Calu3 (cell line): ENCODE measurements around the gene HOXA3. TPM values are rescaled to one million over a fixed set of nuclear protein-coding genes. Genes with fewer than 3 reads are reported as not detected.

Experiments
- BruUV-seq: library from RNA; stranded (reverse); fragments of 400-500 nt; replicated peaks from 2 replicates; lab custom pipeline; 2021; lab: Mats Ljungman, UMichigan
- CTCF ChIA-PET: fragments of 300-600 bp; sonication (Branson Sonifier 250); formaldehyde crosslinking; loops from one replicate; lab custom pipeline; 2022; ENCODE audit warnings: antibody characterized with exemption; lab: Charles Lee
- DNase-seq: peaks from one replicate; pipeline ENCODE4 v3.0.0; 2022
- H3K27ac Mint-ChIP-seq: one replicate; pipeline ENCODE4 v1.8.0; 2022; ENCODE audit warnings: mixed read lengths; ENCODE audit not compliant: unreplicated experiment
- H3K27me3 Mint-ChIP-seq: one replicate; pipeline ENCODE4 v1.8.0; 2022; ENCODE audit warnings: mixed read lengths; ENCODE audit not compliant: unreplicated experiment
- H3K36me3 Mint-ChIP-seq: one replicate; pipeline ENCODE4 v1.8.0; 2022; ENCODE audit warnings: mild to moderate bottlenecking, moderate library complexity, mixed read lengths; ENCODE audit not compliant: insufficient read depth, unreplicated experiment
- H3K4me1 Mint-ChIP-seq: one replicate; pipeline ENCODE4 v1.8.0; 2022; ENCODE audit warnings: mild to moderate bottlenecking, low read depth, mixed read lengths; ENCODE audit not compliant: unreplicated experiment
- H3K4me3 Mint-ChIP-seq: one replicate; pipeline ENCODE4 v1.8.0; 2022; ENCODE audit warnings: mild to moderate bottlenecking, low read depth, moderate library complexity, mixed read lengths; ENCODE audit not compliant: unreplicated experiment
- H3K9me3 Mint-ChIP-seq: one replicate; pipeline ENCODE4 v1.8.0; 2022; ENCODE audit warnings: low read depth, mixed read lengths; ENCODE audit not compliant: unreplicated experiment
- CTCF ChIP-seq: fragments of 200-600 bp; IDR thresholded peaks from one replicate; pipeline ENCODE4 v1.8.0; 2022; ENCODE audit warnings: antibody characterized with exemption; ENCODE audit not compliant: unreplicated experiment
- intact Hi-C: fragments of 100-400 bp; cut with micrococcal nuclease; formaldehyde crosslinking; loops from one replicate; pipeline ENCODE4 v1.10.0; 2022; ENCODE audit not compliant: unreplicated experiment
- total RNA-seq: library from RNA; stranded (reverse); gene quantifications from 2 replicates; pipeline ENCODE4 v1.2.3, GENCODE V29; 2022

Gene HOXA3
- total RNA-seq, 1 experiment from 2014 or later = 20.9 TPM

GRCh38 chr7:27193335-27194001, 41.1 kb upstream of the HOXA3 start:
- Mint-ChIP-seq H3K36me3 (peaks cover 4% of the 10 kb centered on the region), H3K27me3 (peaks cover 60% of the 10 kb centered on the region), H3K27ac (no peak overlapping the region), H3K4me3 (peak overlapping the region; percentile 61), H3K9me3 (no peaks in the 10 kb centered on the region), H3K4me1 (no peaks in the 10 kb centered on the region)
- DNase-seq = no peak
- TF ChIP-seq CTCF = no peak
- no TSS peak for BruUV-seq
- CTCF ChIA-PET = no interaction called here
- intact Hi-C loops = no loop called here

- intact Hi-C loops = no loop called here
- H3K9me3 Mint-ChIP-seq = no peaks in the 10 kb centered on the region
- H3K27ac Mint-ChIP-seq = no peak overlapping the region
- peak; percentile 28 for DNase-seq
- H3K36me3 Mint-ChIP-seq = peaks cover 7% of the 10 kb centered on the region
- peaks cover 60% of the 10 kb centered on the region for H3K27me3 Mint-ChIP-seq
- CTCF ChIA-PET = interaction anchor here (0.6 to 0.7 kb wide), 2 partner anchors 47 to 1930 kb away, joined by 3 to 5 read pairs; no protein-coding TSS in a partner anchor
- peak overlapping the region; percentile 61 for H3K4me3 Mint-ChIP-seq
- H3K4me1 Mint-ChIP-seq = no peaks in the 10 kb centered on the region
- no TSS peak for BruUV-seq
- no peak for TF ChIP-seq CTCF
These were observed 40.4 kb upstream of the HOXA3 start for GRCh38 chr7:27192546-27193334.

GRCh38 chr7:27191833-27192545, 39.6 kb upstream of the HOXA3 start:
- intact Hi-C loops = no loop called here
- TF ChIP-seq CTCF = no peak
- Mint-ChIP-seq H3K36me3 (peaks cover 9% of the 10 kb centered on the region), H3K9me3 (no peaks in the 10 kb centered on the region), H3K27ac (no peak overlapping the region), H3K27me3 (peaks cover 57% of the 10 kb centered on the region), H3K4me3 (peak overlapping the region; percentile 61), H3K4me1 (no peaks in the 10 kb centered on the region)
- BruUV-seq = no TSS peak
- CTCF ChIA-PET = interaction anchor here (0.6 to 0.7 kb wide), 3 partner anchors 48 to 1930 kb away, joined by 3 to 5 read pairs (median 4); no protein-coding TSS in a partner anchor
- DNase-seq = no peak

- Mint-ChIP-seq H3K4me3 (peak overlapping the region; percentile 61), H3K9me3 (no peaks in the 10 kb centered on the region), H3K27me3 (peaks cover 64% of the 10 kb centered on the region), H3K36me3 (peaks cover 9% of the 10 kb centered on the region), H3K27ac (no peak overlapping the region), H3K4me1 (no peaks in the 10 kb centered on the region)
- no peak for TF ChIP-seq CTCF
- CTCF ChIA-PET = interaction anchor here (1.5 kb wide), 1 partner anchor 11 kb away, joined by 4 read pairs; no protein-coding TSS in a partner anchor
- no peak for DNase-seq
- intact Hi-C loops = no loop called here
- BruUV-seq = no TSS peak
These were observed 38.9 kb upstream of the HOXA3 start for GRCh38 chr7:27191161-27191731.
